GM18511 (cell line): ENCODE measurements around the gene WDFY4.

Experiments
- ATAC-seq: cut with Tn5 transposase; IDR thresholded peaks from one replicate; pipeline ENCODE4 v1.9.1; 2021; ENCODE audit warnings: mild to moderate bottlenecking, moderate library complexity; ENCODE audit not compliant: unreplicated experiment

Gene WDFY4

GRCh38 chr10:48742891-48743860 lies 58.5 kb downstream of the WDFY4 start:
- no peak for ATAC-seq

GRCh38 chr10:48744587-48744986 lies 59.9 kb downstream of the WDFY4 start:
- ATAC-seq = no peak

GRCh38 chr10:48745662-48746245 lies 61.1 kb downstream of the WDFY4 start:
- ATAC-seq = no peak

GRCh38 chr10:48748573-48748972 lies 63.9 kb downstream of the WDFY4 start:
- ATAC-seq = peak; percentile 63

GRCh38 chr10:48749254-48749787 lies 64.6 kb downstream of the WDFY4 start:
- no peak for ATAC-seq

- no peak for ATAC-seq
Observed at GRCh38 chr10:48750019-48750418, 65.3 kb downstream of the WDFY4 start.

- no peak for ATAC-seq
Observed at GRCh38 chr10:48750991-48751390, 66.3 kb downstream of the WDFY4 start.

- no peak for ATAC-seq
Observed at GRCh38 chr10:48751730-48752129, 67.1 kb downstream of the WDFY4 start.

GRCh38 chr10:48758411-48758810 lies 73.7 kb downstream of the WDFY4 start:
- no peak for ATAC-seq

GRCh38 chr10:48759113-48759901 lies 74.6 kb downstream of the WDFY4 start:
- peak; percentile 94 for ATAC-seq

- ATAC-seq = no peak
Observed at GRCh38 chr10:48760983-48761382, 76.3 kb downstream of the WDFY4 start.

GRCh38 chr10:48762064-48763042 lies 77.7 kb downstream of the WDFY4 start:
- no peak for ATAC-seq

GRCh38 chr10:48763403-48763965 lies 78.8 kb downstream of the WDFY4 start:
- ATAC-seq = no peak

- no peak for ATAC-seq
Observed at GRCh38 chr10:48764486-48764885, 79.8 kb downstream of the WDFY4 start.

GRCh38 chr10:48765039-48765438 lies 80.4 kb downstream of the WDFY4 start:
- ATAC-seq = no peak

GRCh38 chr10:48765527-48765926 lies 80.9 kb downstream of the WDFY4 start:
- no peak for ATAC-seq

- ATAC-seq = no peak
Observed at GRCh38 chr10:48767373-48768143, 82.9 kb downstream of the WDFY4 start.

GRCh38 chr10:48768144-48768766 lies 83.6 kb downstream of the WDFY4 start:
- no peak for ATAC-seq
